DOHH2 (cell line): ENCODE data around the gene ADAMTS13.
A peak's percentile ranks its signal among the peaks of the same experiment; 100 is the strongest.
"Not testable (repeated sequence)": the region's sequence is repeated elsewhere in the genome, so short reads cannot be mapped to it uniquely, and the experiment has no call there.

ENCODE experiments used
- H3F3A ChIP-seq: fragments of 200-600 bp; sonication (generic), shearing (Covaris generic); 2 replicates; pipeline ENCODE4 v1.6.0; 2016; ENCODE audit warnings: antibody characterized with exemption, mild to moderate bottlenecking; ENCODE audit not compliant: control insufficient read depth, insufficient read depth
- H3K27ac ChIP-seq: fragments of 200-600 bp; sonication (generic); 2 replicates; pipeline ENCODE4 v1.5.1; 2014; ENCODE audit warnings: low read depth, mild to moderate bottlenecking, low read length, moderate library complexity
- H3K27me3 ChIP-seq: fragments of 200-600 bp; sonication (generic); 2 replicates; pipeline ENCODE4 v1.6.1; 2014; ENCODE audit warnings: mild to moderate bottlenecking, low read length, mixed read lengths; ENCODE audit not compliant: control insufficient read depth
- H3K36me3 ChIP-seq: fragments of 200-600 bp; sonication (generic); 2 replicates; pipeline ENCODE4 v1.6.1; 2014; ENCODE audit warnings: mild to moderate bottlenecking, low read length, moderate library complexity, mixed read lengths; ENCODE audit not compliant: control insufficient read depth
- H3K4me1 ChIP-seq: fragments of 200-600 bp; sonication (generic); 2 replicates; pipeline ENCODE4 v1.6.1; 2014; ENCODE audit warnings: mild to moderate bottlenecking, low read length, mixed read lengths; ENCODE audit not compliant: control insufficient read depth
- H3K4me2 ChIP-seq: fragments of 200-600 bp; sonication (generic); 2 replicates; pipeline ENCODE4 v1.6.0; 2014; ENCODE audit warnings: mild to moderate bottlenecking, low read length, moderate library complexity
- H3K4me3 ChIP-seq: fragments of 200-600 bp; sonication (generic); 2 replicates; pipeline ENCODE4 v1.5.1; 2014; ENCODE audit warnings: mild to moderate bottlenecking, low read length, mixed read lengths
- H3K79me2 ChIP-seq: fragments of 200-600 bp; sonication (generic); 2 replicates; pipeline ENCODE4 v1.6.1; 2014; ENCODE audit warnings: mild to moderate bottlenecking, low read length, mixed read lengths; ENCODE audit not compliant: control insufficient read depth
- H3K9me2 ChIP-seq: fragments of 200-600 bp; sonication (generic); replicated peaks from 2 replicates; pipeline ENCODE4 v1.6.1; 2014; ENCODE audit warnings: mild to moderate bottlenecking, low read length, mixed read lengths; ENCODE audit not compliant: control insufficient read depth
- H3K9me3 ChIP-seq: fragments of 200-600 bp; sonication (generic); 2 replicates; pipeline ENCODE4 v1.6.1; 2014; ENCODE audit warnings: antibody characterized with exemption, low read length, mixed read lengths; ENCODE audit not compliant: control insufficient read depth, insufficient read depth
- H4K20me1 ChIP-seq: fragments of 200-600 bp; sonication (generic); 2 replicates; pipeline ENCODE4 v1.6.0; 2014; ENCODE audit warnings: low read depth, mild to moderate bottlenecking, antibody characterized with exemption, low read length, moderate library complexity; ENCODE audit not compliant: control insufficient read depth, insufficient read depth
- CTCF ChIP-seq: fragments of 200-600 bp; sonication (generic); IDR thresholded peaks from one replicate; pipeline ENCODE4 v1.5.1; 2014; ENCODE audit warnings: antibody characterized with exemption, mild to moderate bottlenecking, low read depth, low read length; ENCODE audit not compliant: poor library complexity, severe bottlenecking
- EZH2phosphoT487 ChIP-seq: fragments of 200-600 bp; sonication (generic); IDR thresholded peaks from 2 replicates; pipeline ENCODE4 v1.6.1; 2017; ENCODE audit warnings: borderline replicate concordance, mild to moderate bottlenecking, antibody characterized with exemption, low read length, moderate library complexity, mixed read lengths

Gene ADAMTS13

GRCh38 chr9:133375724-133376654 lies 46.2 kb upstream of the ADAMTS13 start, which contains the start of the genes STKLD1 and SURF4:
TSS of gene STKLD1 (plus strand) at chr9:133376366. CDS start at chr9:133376474, 108 bp downstream.
TSS of gene SURF4 (minus strand) at chr9:133376060. CDS start at chr9:133375969, 91 bp downstream.
- Histone ChIP-seq H3K27me3 (peaks cover 5% of the 10 kb centered on the region; the same call in 1 of the 2 replicates), H3F3A (peaks cover 2% of the 10 kb centered on the region; the same call in 1 of the 2 replicates), H3K79me2 (peaks cover 49% of the 10 kb centered on the region), H3K4me1 (peaks cover 48% of the 10 kb centered on the region), H3K9me2 (no peaks in the 10 kb centered on the region), H3K9me3 (no peaks in the 10 kb centered on the region), H3K36me3 (peaks cover 31% of the 10 kb centered on the region), H4K20me1 (peaks cover 17% of the 10 kb centered on the region), H3K4me2 (peak within 1 kb of the TSS; percentile 90), H3K4me3 (peak within 1 kb of the TSS; percentile 90), H3K27ac (peak within 1 kb of the TSS; percentile 57)
- TF ChIP-seq EZH2phosphoT487 (no peak), CTCF (no peak)

GRCh38 chr9:133377280-133377679 lies 44.9 kb upstream of the ADAMTS13 start:
- H3K4me2 ChIP-seq = not testable (repeated sequence)

GRCh38 chr9:133377721-133378216 lies 44.4 kb upstream of the ADAMTS13 start:
- Histone ChIP-seq H3K4me3 (no peak overlapping the region), H3F3A (no peaks in the 10 kb centered on the region), H3K9me3 (peaks cover 6% of the 10 kb centered on the region; the same call in 1 of the 2 replicates), H3K9me2 (no peaks in the 10 kb centered on the region), H3K27ac (no peak overlapping the region), H3K36me3 (peaks cover 16% of the 10 kb centered on the region), H3K4me2 (no peak overlapping the region), H3K4me1 (peaks cover 30% of the 10 kb centered on the region), H3K79me2 (peaks cover 31% of the 10 kb centered on the region), H3K27me3 (peaks cover 5% of the 10 kb centered on the region; the same call in 1 of the 2 replicates), H4K20me1 (peaks cover 6% of the 10 kb centered on the region; the same call in 1 of the 2 replicates)
- no peak for TF ChIP-seq CTCF
- no peak for TF ChIP-seq EZH2phosphoT487

More at GRCh38 chr9:133377280-133377679, 44.9 kb upstream of the ADAMTS13 start:
- peaks cover 20% of the 10 kb centered on the region for H3K36me3 ChIP-seq
- H3K4me3 ChIP-seq, H3K9me3 ChIP-seq, H4K20me1 ChIP-seq, H3K27ac ChIP-seq, H3F3A ChIP-seq, H3K27me3 ChIP-seq, H3K9me2 ChIP-seq: not testable (repeated sequence)
- peaks cover 36% of the 10 kb centered on the region for H3K79me2 ChIP-seq
- H3K4me1 ChIP-seq = peaks cover 35% of the 10 kb centered on the region
